Measurements from ENCODE around the gene ERG28. TPM values are rescaled to one million over a fixed set of nuclear protein-coding genes. Genes with fewer than 3 reads are reported as not detected.

Gene ERG28
- polyA plus RNA-seq, 2 of the 4 experiments (the other 2 are of a cell fraction) = 18.8 to 23.4 TPM

GRCh38 chr14:75685910-75686309 lies 25.2 kb upstream of the ERG28 start:
- Histone ChIP-seq H3K4me2 (no peak overlapping the region), H3K9me3 (no peaks in the 10 kb centered on the region), H3K27ac (no peak overlapping the region), H3K4me1 (no peaks in the 10 kb centered on the region), H3K4me3 (no peak overlapping the region)
- ATAC-seq = no peak
- TF ChIP-seq GATA3 (IDR thresholded peaks at IDR 0.05; ENCODE audit: borderline replicate concordance) (no peak), SMC3 (IDR thresholded peaks at IDR 0.05) (no peak), CBX8 (IDR thresholded peaks at IDR 0.05) (no peak), MAFK (IDR thresholded peaks at IDR 0.05; ENCODE audit: partially characterized antibody) (no peak), FOSB (CRISPR knock-in tag; IDR thresholded peaks at IDR 0.05) (no peak), CHD2 (IDR thresholded peaks at IDR 0.05; ENCODE audit: low read length, partially characterized antibody) (no peak), CTCF (IDR thresholded peaks at IDR 0.05) (no peak), MAX (IDR thresholded peaks at IDR 0.05) (no peak)
- no peak for DNase-seq (ENCODE audit: low read depth in 1 of 2, low spot score in 1 of 2)
- 63% methylated on average over 2 of the region's 2 CpGs for WGBS (ENCODE audit: missing lambda C conversion rate)
- FAIRE-seq = no peak
- ChIA-PET CTCF (interaction anchor here (0.5 kb wide), 1 partner anchor 489 kb away, joined by 3 read pairs; no protein-coding TSS in a partner anchor), POLR2A (no interaction called here)

- no peak for TF ChIP-seq BCL3 (IDR thresholded peaks at IDR 0.05)
- TF ChIP-seq ZFP36 (IDR thresholded peaks at IDR 0.05; ENCODE audit: borderline replicate concordance, partially characterized antibody) = no peak
- no peak for TF ChIP-seq FOXS1 (CRISPR knock-in tag; IDR thresholded peaks at IDR 0.05)
- TF ChIP-seq FOSB (CRISPR knock-in tag; IDR thresholded peaks at IDR 0.05) = no peak
- no peak for TF ChIP-seq MAZ (IDR thresholded peaks at IDR 0.05; ENCODE audit: borderline replicate concordance, low read depth, low read length)
- Histone ChIP-seq H3K27ac (no peak overlapping the region), H3K9me3 (no peaks in the 10 kb centered on the region), H3K4me2 (no peak overlapping the region), H3K4me1 (no peaks in the 10 kb centered on the region), H3K4me3 (no peak overlapping the region)
- ATAC-seq = peak in 1 of 2 experiments; percentile 43; a peak in 3 of 6 replicates
- FAIRE-seq = no peak
- DNase-seq (ENCODE audit: low read depth in 1 of 2, low spot score in 1 of 2) = no peak
- ChIA-PET CTCF (interaction anchor here (0.8 to 1.4 kb wide), 2 partner anchors 8 to 231 kb away, joined by 3 read pairs; no protein-coding TSS in a partner anchor), POLR2A (interaction anchor here (1.1 kb wide), 1 partner anchor 15 kb away, joined by 3 read pairs; the partner anchor contains the start of genes ERG28 and TTLL5)
- 78% methylated on average over 2 of the region's 2 CpGs for WGBS (ENCODE audit: missing lambda C conversion rate)
Measured at GRCh38 chr14:75675265-75675960, 14.7 kb upstream of the ERG28 start.

GRCh38 chr14:75673345-75674035 lies 12.8 kb upstream of the ERG28 start:
- H3K9me3 ChIP-seq = no peaks in the 10 kb centered on the region
- H3K4me1 ChIP-seq = no peaks in the 10 kb centered on the region
- CTCF ChIA-PET = interaction anchor here (0.6 to 1.9 kb wide), 5 partner anchors 9 to 234 kb away, joined by 3 to 7 read pairs (median 4); partner anchors contain the start of gene TTLL5
- no peak overlapping the region for H3K4me2 ChIP-seq
- H3K4me3 ChIP-seq = no peak overlapping the region
- no peak for DNase-seq (ENCODE audit: low read depth in 1 of 2, low spot score in 1 of 2)
- POLR2A ChIA-PET = no interaction called here
- no peak for ATAC-seq
- no peak for FAIRE-seq
- H3K27ac ChIP-seq = no peak overlapping the region
- TF ChIP-seq MAZ (IDR thresholded peaks at IDR 0.05; ENCODE audit: borderline replicate concordance, low read depth, low read length) = no peak
- no peak for TF ChIP-seq FOXS1 (CRISPR knock-in tag; IDR thresholded peaks at IDR 0.05)
- TF ChIP-seq EP300 (IDR thresholded peaks at IDR 0.05) = no peak
- TF ChIP-seq MAFK (IDR thresholded peaks at IDR 0.05; ENCODE audit: partially characterized antibody) = no peak
- no peak for TF ChIP-seq HOXA7 (CRISPR knock-in tag; IDR thresholded peaks at IDR 0.05)
- TF ChIP-seq CBX8 (IDR thresholded peaks at IDR 0.05) = no peak
- TF ChIP-seq PHF8 (IDR thresholded peaks at IDR 0.05; ENCODE audit: borderline replicate concordance, low read depth) = no peak
- TF ChIP-seq ZSCAN20 (CRISPR knock-in tag; IDR thresholded peaks at IDR 0.05) = no peak
- no peak for TF ChIP-seq JUN (IDR thresholded peaks at IDR 0.05)
- no peak for TF ChIP-seq CHD4 (IDR thresholded peaks at IDR 0.05; ENCODE audit: borderline replicate concordance)
- TF ChIP-seq HOXB13 (CRISPR knock-in tag; IDR thresholded peaks at IDR 0.05; ENCODE audit: low read depth) = no peak
- TF ChIP-seq CHD2 (IDR thresholded peaks at IDR 0.05; ENCODE audit: low read length, partially characterized antibody) = no peak
- TF ChIP-seq RFX5 (IDR thresholded peaks at IDR 0.05) = no peak
- TF ChIP-seq GATA3 (IDR thresholded peaks at IDR 0.05; ENCODE audit: borderline replicate concordance) = no peak
- TF ChIP-seq ESRRA (IDR thresholded peaks at IDR 0.05; ENCODE audit: borderline replicate concordance, low read length) = no peak
- TF ChIP-seq CEBPB (IDR thresholded peaks at IDR 0.05) = no peak
- TF ChIP-seq KDM1A (IDR thresholded peaks at IDR 0.05; ENCODE audit: low read depth) = no peak
- TF ChIP-seq USF2 (IDR thresholded peaks at IDR 0.05) = no peak
- TF ChIP-seq HMGXB4 (CRISPR knock-in tag; IDR thresholded peaks at IDR 0.05; ENCODE audit: borderline replicate concordance) = no peak
- 91% methylated on average over 4 of the region's 4 CpGs for WGBS (ENCODE audit: missing lambda C conversion rate)
